GM12872 (cell line): ENCODE data around the gene HOXB4.

Experiments used
- TF ChIP-seq, protein P1 (sequence below): IDR thresholded peaks from 3 replicates; pipeline ENCODE4 v1.5.1; 2011; ENCODE audit warnings: low read depth, mild to moderate bottlenecking, low read length, moderate library complexity; ENCODE audit not compliant: insufficient read depth

HOXB4 gene

DNA sequence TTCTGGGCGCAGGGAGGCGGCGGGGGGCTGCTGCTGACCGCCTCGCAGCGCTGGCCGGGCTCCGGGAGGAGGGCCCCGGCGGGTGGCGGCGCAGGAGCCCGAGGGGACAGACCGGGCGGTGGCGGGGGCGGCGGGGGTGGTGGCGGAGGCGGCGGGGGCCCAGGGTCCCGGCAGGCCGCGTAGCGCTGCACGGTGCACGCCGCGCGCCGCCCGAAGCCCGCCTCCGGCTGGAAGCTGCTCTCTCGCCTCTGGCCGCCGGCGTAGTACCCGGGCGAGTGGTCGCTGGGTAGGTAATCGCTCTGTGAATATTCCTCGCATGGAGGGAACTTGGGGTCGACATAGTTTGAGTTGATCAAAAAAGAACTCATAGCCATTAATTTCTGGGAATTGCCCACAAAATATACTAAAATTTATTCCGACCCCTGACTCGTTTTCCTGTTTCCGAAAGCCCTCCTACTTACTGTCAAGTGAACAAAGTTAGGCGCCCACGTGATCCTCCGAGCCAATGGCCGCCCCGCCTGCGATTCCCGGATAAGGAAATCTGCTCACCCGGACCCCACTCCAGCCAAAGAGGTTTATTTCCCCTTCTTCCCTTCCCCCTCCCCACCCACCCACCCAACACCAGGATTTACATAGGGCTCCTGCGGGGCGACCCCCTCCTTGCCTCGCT lies at the start of gene HOXB4:
TSS of gene HOXB4 (minus strand) at position 405 of the 670 bp plus-strand sequence. CDS start at position 374, 31 bp downstream.
- TF ChIP-seq, protein P1, sequence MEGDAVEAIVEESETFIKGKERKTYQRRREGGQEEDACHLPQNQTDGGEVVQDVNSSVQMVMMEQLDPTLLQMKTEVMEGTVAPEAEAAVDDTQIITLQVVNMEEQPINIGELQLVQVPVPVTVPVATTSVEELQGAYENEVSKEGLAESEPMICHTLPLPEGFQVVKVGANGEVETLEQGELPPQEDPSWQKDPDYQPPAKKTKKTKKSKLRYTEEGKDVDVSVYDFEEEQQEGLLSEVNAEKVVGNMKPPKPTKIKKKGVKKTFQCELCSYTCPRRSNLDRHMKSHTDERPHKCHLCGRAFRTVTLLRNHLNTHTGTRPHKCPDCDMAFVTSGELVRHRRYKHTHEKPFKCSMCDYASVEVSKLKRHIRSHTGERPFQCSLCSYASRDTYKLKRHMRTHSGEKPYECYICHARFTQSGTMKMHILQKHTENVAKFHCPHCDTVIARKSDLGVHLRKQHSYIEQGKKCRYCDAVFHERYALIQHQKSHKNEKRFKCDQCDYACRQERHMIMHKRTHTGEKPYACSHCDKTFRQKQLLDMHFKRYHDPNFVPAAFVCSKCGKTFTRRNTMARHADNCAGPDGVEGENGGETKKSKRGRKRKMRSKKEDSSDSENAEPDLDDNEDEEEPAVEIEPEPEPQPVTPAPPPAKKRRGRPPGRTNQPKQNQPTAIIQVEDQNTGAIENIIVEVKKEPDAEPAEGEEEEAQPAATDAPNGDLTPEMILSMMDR: no peak

DNA sequence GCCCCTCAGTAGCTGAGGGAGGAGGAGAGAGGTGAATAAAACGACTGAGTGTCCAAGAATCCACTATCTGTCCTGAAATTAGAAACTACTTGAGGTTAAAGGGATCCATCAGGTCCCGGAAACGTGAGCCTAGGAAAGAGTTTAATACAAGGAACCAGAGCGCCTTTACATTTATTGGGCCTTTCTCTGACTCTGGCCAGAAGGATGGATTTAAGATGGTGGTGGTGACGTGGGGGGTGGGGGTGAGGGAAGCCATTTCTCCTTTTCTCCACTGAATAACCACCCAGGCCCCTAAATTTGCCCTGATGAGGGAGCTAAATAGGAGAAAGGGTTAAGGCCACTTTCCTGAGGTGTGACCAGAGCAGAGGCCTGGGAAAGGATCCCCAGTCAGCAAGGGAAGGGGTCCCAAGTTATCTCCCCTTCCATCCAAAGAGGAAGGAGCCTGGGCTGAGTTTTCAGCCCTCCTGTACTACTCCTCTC lies 49.0 kb upstream of the HOXB4 start:
- TF ChIP-seq, protein P1: no peak

DNA sequence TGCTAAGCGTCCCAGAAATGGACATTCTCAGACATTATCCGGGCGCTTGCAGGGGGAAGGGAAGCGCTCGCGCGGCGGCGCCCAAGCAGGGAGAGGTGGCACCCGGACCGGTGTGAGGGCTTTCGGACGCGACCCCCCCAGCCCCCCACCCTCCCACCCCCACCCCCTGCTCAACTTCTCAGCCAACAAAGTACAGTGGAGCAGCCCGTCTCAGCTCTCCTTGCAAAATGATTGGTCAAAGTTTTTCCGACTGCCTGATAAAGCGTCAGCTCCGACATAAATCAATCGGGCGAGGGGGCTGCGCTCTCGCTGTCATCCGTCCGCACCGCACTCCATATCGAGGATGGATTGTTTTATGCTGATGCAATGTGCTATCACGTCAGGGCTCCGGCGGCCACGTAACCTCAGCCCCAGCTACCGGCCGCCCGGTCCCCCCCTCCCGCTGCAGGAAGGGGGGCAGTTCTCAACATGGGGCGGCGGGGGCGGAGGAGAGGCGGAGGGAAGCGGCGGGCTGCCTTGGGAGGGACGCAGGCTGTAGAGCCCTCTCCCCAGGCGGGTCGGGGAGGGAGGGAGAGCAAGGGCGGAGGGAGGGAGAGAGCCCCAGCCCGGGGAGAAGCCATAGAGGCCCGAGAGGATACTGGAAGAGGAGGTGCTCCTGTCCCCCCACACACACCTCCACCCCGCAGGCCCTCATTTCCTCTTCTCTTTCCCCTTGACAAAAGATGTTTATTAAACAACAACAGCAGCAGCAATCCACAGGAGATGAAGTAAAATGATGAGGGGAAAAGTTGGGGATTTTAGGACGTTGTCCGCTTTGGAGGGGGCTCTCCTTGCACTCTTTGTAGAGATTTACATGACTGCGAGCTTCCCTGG lies 48.3 kb upstream of the HOXB4 start, which contains the start of gene HOXB9:
TSS of gene HOXB9 (minus strand) at position 114 of the 873 bp plus-strand sequence. CDS start at position 25, 89 bp downstream.
- TF ChIP-seq, protein P1: no peak

DNA sequence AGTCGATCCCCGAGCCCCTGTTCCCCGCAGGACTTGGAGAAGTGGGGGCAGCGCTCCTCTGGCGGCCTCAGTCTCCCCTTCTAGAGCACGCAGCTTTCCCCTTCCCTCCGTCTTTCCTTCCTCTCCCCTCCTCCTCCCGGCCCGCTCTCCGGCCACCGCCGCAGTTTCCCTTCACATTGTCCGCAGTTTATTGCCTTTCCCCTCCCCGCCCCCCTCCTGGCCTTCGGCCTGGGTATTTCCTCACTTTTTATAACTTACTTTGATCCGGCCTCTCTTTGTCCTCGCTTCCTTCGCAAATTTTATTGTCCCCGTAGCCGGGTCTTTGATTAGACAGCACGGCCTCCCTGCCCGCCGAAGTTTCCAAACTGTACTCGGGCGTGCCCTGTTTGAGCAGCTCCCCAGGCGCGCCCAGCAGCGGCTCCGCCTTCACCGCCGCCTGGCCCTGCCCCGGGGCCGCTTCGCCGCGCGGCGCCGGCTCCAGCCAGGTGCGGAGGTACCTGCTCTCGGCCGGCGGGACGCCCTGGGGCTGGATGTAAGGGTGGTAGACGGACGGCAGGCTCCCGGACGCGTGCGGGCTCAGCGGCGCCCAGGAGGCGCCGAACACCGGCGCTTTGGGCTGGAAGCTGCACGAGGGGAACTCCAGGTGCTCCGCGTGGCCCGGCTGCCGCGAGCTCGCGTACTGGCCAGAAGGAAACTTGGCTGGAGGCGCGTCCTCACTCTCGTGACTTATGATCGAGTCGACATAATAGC lies 47.5 kb upstream of the HOXB4 start:
- TF ChIP-seq, protein P1: no peak

DNA sequence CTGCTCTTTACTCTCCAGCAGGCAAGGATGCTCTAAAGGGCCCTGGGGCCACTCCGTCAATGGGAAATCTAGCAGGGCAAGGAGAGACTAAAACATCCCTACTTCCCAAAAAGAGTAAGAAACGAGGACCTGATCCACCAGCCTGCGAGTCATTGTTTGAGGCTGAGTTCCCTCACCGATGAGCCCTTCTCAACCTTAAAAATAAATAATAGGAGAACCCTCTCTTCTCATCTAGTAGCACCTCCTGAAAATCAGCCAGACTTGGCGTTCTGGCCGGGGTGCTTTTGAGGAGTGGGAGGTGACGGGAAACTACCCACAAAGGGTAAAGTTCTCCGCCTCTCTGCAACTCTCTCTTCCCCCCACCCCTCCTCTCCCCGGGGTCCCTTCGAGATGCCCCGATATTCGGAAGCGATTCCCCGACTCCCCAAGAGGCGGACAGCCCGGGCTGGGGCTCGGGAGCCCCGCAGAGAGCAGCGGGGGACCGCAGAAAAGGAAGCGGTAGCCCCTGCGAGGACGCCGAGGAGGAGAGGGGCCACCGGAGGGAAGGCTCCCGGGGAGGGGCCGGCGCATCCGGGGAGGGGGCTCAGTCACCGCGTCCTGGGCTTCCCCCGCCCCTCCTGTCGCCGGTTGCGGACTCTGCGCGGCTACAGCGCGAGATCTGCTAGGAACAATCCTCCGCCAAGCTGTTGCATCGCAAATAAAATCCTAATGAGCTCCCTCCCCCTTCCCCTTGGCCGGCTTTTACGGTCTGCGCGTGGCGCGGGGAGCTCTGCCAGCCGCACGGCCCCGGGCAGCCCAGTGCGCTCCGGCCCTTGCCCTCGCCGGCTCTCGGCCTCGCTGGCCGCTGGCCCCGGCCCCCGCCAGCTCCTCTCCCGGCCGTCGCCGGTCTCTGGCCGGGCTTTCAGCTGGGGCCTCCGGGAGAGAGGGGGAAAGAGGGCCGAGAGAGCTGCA lies 46.7 kb upstream of the HOXB4 start:
- TF ChIP-seq, protein P1: no peak

DNA sequence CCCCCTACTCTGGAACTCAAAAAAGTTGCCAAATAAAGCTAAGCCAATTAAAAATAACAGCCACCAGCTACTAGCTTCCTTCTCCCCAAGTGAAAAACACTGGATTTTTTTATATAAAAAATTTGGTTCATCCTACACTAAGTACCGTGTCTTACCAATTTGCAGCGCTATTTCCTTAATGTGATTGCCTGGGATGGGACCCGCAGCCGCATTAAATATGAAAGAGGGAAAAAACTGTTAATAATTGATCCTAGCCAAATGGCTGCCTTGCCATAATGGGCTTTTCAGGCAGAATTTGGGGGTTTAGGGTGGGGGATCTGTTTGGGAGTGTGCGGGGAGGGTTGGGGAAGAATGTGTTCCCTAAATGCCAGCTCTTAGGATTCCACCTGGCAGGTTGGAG lies 46.0 kb upstream of the HOXB4 start:
- TF ChIP-seq, protein P1: no peak
